ENCODE data around the gene HIGD1B. TPM values are rescaled to one million over a fixed set of nuclear protein-coding genes. Genes with fewer than 3 reads are reported as not detected.

HIGD1B gene
- total RNA-seq: not detected in 2 replicates
- total RNA-seq (2013): 0.33 TPM
- not detected in 2 replicates for polyA plus RNA-seq
- polyA minus RNA-seq: not detected in 2 replicates

- ChIA-PET POLR2A (no interaction called here), CTCF (no interaction called here)
- Histone ChIP-seq H3K9me3 (ENCODE audit: control extremely low read depth in 1 of 3, control insufficient read depth in 2 of 3, insufficient read depth in 1 of 3, low read length in 2 of 3) (no peaks in the 10 kb centered on the region), H3K27ac (ENCODE audit: low read length in 2 of 2) (no peak within 1 kb of the TSS), H4K20me1 (ENCODE audit: control insufficient read depth, insufficient read depth, low read length, poor library complexity, severe bottlenecking) (no peaks in the 10 kb centered on the region), H3K79me2 (ENCODE audit: control insufficient read depth, insufficient read depth, low read length) (no peaks in the 10 kb centered on the region), H2AFZ (ENCODE audit: insufficient read depth, low read depth, low read length, poor library complexity, severe bottlenecking) (no peak within 1 kb of the TSS), H3K4me1 (ENCODE audit: control insufficient read depth in 2 of 2, insufficient read depth in 2 of 2, low read length in 2 of 2) (no peaks in the 10 kb centered on the region), H3K9ac (ENCODE audit: low read length) (no peak within 1 kb of the TSS), H3K36me3 (replicated peaks in 1 of 2; ENCODE audit: control extremely low read depth in 1 of 2, control insufficient read depth in 1 of 2, extremely low read depth in 1 of 2, insufficient read depth in 2 of 2, low read length in 1 of 2) (peaks cover 3 to 13% of the 10 kb centered on the region in 2 experiments), H3K4me3 (ENCODE audit: control extremely low read depth in 1 of 5, extremely low read depth in 1 of 5, insufficient read depth in 1 of 5, low read depth in 2 of 5, low read length in 4 of 5) (no peak within 1 kb of the TSS), H3K4me2 (replicated peaks; ENCODE audit: low read depth, low read length, poor library complexity, severe bottlenecking) (no peak within 1 kb of the TSS), H3K27me3 (replicated peaks in 1 of 4; ENCODE audit: control extremely low read depth in 1 of 4, control insufficient read depth in 3 of 4, insufficient read depth in 4 of 4, low read length in 3 of 4) (no peaks in the 10 kb centered on the region)
- Mint-ChIP-seq H3K27ac (peak within 1 kb of the TSS; percentile 46), H3K27me3 (no peaks in the 10 kb centered on the region), H3K4me3 (no peak within 1 kb of the TSS), H3K9me3 (ENCODE audit: insufficient read depth) (no peaks in the 10 kb centered on the region), H3K4me1 (peaks cover 8% of the 10 kb centered on the region)
- DNase-seq (no peak), ATAC-seq (ENCODE audit: low read depth) (no peak)
- WGBS (ENCODE audit: insufficient coverage): 100% methylated on average over 1 of the region's 2 CpGs
- TF ChIP-seq CTCF (IDR thresholded peaks at IDR 0.05) (no peak), EZH2 (IDR thresholded peaks at IDR 0.05; ENCODE audit: borderline replicate concordance, insufficient read depth, low read depth, low read length, poor library complexity, severe bottlenecking) (no peak)
- intact Hi-C loops (cut with micrococcal nuclease): no loop called here
These were observed at the start of gene HIGD1B for GRCh38 chr17:44847586-44847985. Gene HIGD1B (plus strand): TSS chr17:44847883. CDS start chr17:44848153, 270 bp downstream.

- no peak overlapping the region for H3K4me2 ChIP-seq (replicated peaks; ENCODE audit: low read depth, low read length, poor library complexity, severe bottlenecking)
- no peaks in the 10 kb centered on the region for H3K4me1 ChIP-seq (ENCODE audit: control insufficient read depth in 2 of 2, insufficient read depth in 2 of 2, low read length in 2 of 2)
- H3K79me2 ChIP-seq (ENCODE audit: control insufficient read depth, insufficient read depth, low read length): no peaks in the 10 kb centered on the region
- no peaks in the 10 kb centered on the region for H3K36me3 ChIP-seq (replicated peaks in 1 of 2; ENCODE audit: control extremely low read depth in 1 of 2, control insufficient read depth in 1 of 2, extremely low read depth in 1 of 2, insufficient read depth in 2 of 2, low read length in 1 of 2)
- H4K20me1 ChIP-seq (ENCODE audit: control insufficient read depth, insufficient read depth, low read length, poor library complexity, severe bottlenecking): no peaks in the 10 kb centered on the region
- DNase-seq: no peak
- H3K4me3 ChIP-seq (ENCODE audit: control extremely low read depth in 1 of 5, extremely low read depth in 1 of 5, insufficient read depth in 1 of 5, low read depth in 2 of 5, low read length in 4 of 5): no peak overlapping the region
- Mint-ChIP-seq H3K4me1 (no peaks in the 10 kb centered on the region), H3K9me3 (ENCODE audit: insufficient read depth) (no peaks in the 10 kb centered on the region), H3K4me3 (no peak overlapping the region), H3K27ac (no peak overlapping the region), H3K27me3 (no peaks in the 10 kb centered on the region)
- ChIA-PET POLR2A (no interaction called here), CTCF (interaction anchor here (1.8 kb wide), 1 partner anchor 19 kb away, joined by 6 read pairs; no protein-coding TSS in a partner anchor)
- H3K27me3 ChIP-seq (replicated peaks in 1 of 4; ENCODE audit: control extremely low read depth in 1 of 4, control insufficient read depth in 3 of 4, insufficient read depth in 4 of 4, low read length in 3 of 4): no peaks in the 10 kb centered on the region
- H2AFZ ChIP-seq (ENCODE audit: insufficient read depth, low read depth, low read length, poor library complexity, severe bottlenecking): no peak overlapping the region
- no peak overlapping the region for H3K27ac ChIP-seq (ENCODE audit: low read length in 2 of 2)
- intact Hi-C loops (cut with micrococcal nuclease): no loop called here
- no peak for ATAC-seq (ENCODE audit: low read depth)
- H3K9ac ChIP-seq (ENCODE audit: low read length): no peak overlapping the region
- H3K9me3 ChIP-seq (ENCODE audit: control extremely low read depth in 1 of 3, control insufficient read depth in 2 of 3, insufficient read depth in 1 of 3, low read length in 2 of 3): no peaks in the 10 kb centered on the region
- WGBS (ENCODE audit: insufficient coverage): no CpG with 5 or more reads among the region's 2 CpGs
- TF ChIP-seq EZH2 (IDR thresholded peaks at IDR 0.05; ENCODE audit: borderline replicate concordance, insufficient read depth, low read depth, low read length, poor library complexity, severe bottlenecking): no peak
- TF ChIP-seq CTCF (IDR thresholded peaks at IDR 0.05): no peak
These were observed 49.3 kb upstream of the HIGD1B start for GRCh38 chr17:44798356-44798755.

Measured in B cell (primary cell).